Right atrium auricular region (tissue), 2 donors: Measurements from ENCODE around the gene ZNF622. TPM values are rescaled to one million over a fixed set of nuclear protein-coding genes. Genes with fewer than 3 reads are reported as not detected.
"Not testable (repeated sequence)": the region's sequence is repeated elsewhere in the genome, so short reads cannot be mapped to it uniquely, and the experiment has no call there.

ENCODE experiments used
- DNase-seq: peaks from one replicate; pipeline ENCODE4 v3.0.0-alpha.2; 2019; ENCODE audit warnings: low spot score
- H3K27ac ChIP-seq, 2 donors: fragments of 200-600 bp; sonication (generic); 1 replicate in 1 of 2; 2 replicates in 1 of 2; pipeline ENCODE4 v1.5.1; 2016 to 2019
- H3K27me3 ChIP-seq, 2 donors: fragments of 200-600 bp; sonication (generic); one replicate each; pipeline versions ENCODE4 v1.5.1 to v1.6.0; 2017 to 2019
- H3K36me3 ChIP-seq: fragments of 200-600 bp; sonication (generic); one replicate; pipeline ENCODE4 v1.5.1; 2016
- H3K4me1 ChIP-seq, 2 donors: fragments of 200-600 bp; sonication (generic); one replicate each; pipeline versions ENCODE4 v1.5.1 to v1.6.0; 2017 to 2019
- H3K4me3 ChIP-seq, 2 donors: fragments of 200-600 bp; sonication (generic); 1 replicate in 1 of 2; 2 replicates in 1 of 2; pipeline ENCODE4 v1.5.1; 2017 to 2019; ENCODE audit warnings: mild to moderate bottlenecking in 1 of 2, moderate library complexity in 1 of 2
- H3K9me3 ChIP-seq, 2 donors: fragments of 200-600 bp; sonication (generic); one replicate each; pipeline ENCODE4 v1.5.1; 2019
- total RNA-seq, 2 donors: library from RNA; depleted of rRNA; stranded (reverse); fragments of >200 nt; gene quantifications; one replicate each; pipeline ENCODE4 v1.1.0, GENCODE V29; 2016
- TF ChIP-seq, protein P1 (sequence below), 2 donors: fragments of 200-600 bp; sonication (generic); IDR thresholded peaks; one replicate each; pipeline ENCODE4 v1.5.1; 2019; ENCODE audit warnings: antibody characterized with exemption in 2 of 2

The ZNF622 gene
- total RNA-seq, 2 donors from 2014 or later, result 36.7 to 54.9 TPM

DNA sequence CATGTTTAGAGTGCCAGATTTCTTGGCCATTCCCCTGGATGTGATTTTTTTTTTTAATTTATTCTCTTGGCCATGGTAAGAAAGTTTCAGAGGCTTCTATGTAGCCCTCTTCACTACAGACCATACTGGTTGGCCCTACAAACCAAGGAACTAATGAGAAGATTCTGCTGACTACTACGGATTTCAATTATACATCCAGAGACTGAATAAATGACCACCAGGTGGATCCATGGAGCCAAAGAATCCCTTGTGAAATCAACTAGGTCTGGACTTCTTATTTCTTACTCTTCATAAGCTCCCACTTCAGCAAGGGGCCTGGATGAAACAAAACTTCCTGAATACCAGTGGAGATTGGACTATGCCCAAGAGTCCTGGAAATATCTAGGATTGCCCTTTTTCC is 27.6 kb downstream of the ZNF622 start:
- no peak for DNase-seq
- Histone ChIP-seq H3K27me3 (no peaks in the 10 kb centered on the region), H3K4me3 (no peak overlapping the region), H3K4me1 (no peaks in the 10 kb centered on the region), H3K9me3 (no peaks in the 10 kb centered on the region), H3K27ac (no peak overlapping the region), H3K36me3 (no peaks in the 10 kb centered on the region)
- TF ChIP-seq, protein P1, sequence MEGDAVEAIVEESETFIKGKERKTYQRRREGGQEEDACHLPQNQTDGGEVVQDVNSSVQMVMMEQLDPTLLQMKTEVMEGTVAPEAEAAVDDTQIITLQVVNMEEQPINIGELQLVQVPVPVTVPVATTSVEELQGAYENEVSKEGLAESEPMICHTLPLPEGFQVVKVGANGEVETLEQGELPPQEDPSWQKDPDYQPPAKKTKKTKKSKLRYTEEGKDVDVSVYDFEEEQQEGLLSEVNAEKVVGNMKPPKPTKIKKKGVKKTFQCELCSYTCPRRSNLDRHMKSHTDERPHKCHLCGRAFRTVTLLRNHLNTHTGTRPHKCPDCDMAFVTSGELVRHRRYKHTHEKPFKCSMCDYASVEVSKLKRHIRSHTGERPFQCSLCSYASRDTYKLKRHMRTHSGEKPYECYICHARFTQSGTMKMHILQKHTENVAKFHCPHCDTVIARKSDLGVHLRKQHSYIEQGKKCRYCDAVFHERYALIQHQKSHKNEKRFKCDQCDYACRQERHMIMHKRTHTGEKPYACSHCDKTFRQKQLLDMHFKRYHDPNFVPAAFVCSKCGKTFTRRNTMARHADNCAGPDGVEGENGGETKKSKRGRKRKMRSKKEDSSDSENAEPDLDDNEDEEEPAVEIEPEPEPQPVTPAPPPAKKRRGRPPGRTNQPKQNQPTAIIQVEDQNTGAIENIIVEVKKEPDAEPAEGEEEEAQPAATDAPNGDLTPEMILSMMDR (IDR thresholded peaks at IDR 0.05), result peak in 1 of 2 donors; percentile 35

GRCh38 chr5:16436065-16436682 is 29.4 kb downstream of the ZNF622 start:
- H3K4me3 ChIP-seq, H3K27ac ChIP-seq, H3K9me3 ChIP-seq, H3K36me3 ChIP-seq, H3K4me1 ChIP-seq, DNase-seq, H3K27me3 ChIP-seq: not testable (repeated sequence)

- Histone ChIP-seq H3K4me1 (no peaks in the 10 kb centered on the region), H3K27me3 (no peaks in the 10 kb centered on the region), H3K36me3 (no peaks in the 10 kb centered on the region), H3K9me3 (no peaks in the 10 kb centered on the region), H3K4me3 (no peak overlapping the region), H3K27ac (no peak overlapping the region)
- TF ChIP-seq, protein P1 (IDR thresholded peaks at IDR 0.05), result no peak
- DNase-seq, result no peak
Measured at GRCh38 chr5:16431490-16431889, 34.1 kb downstream of the ZNF622 start.

- Histone ChIP-seq H3K9me3 (no peaks in the 10 kb centered on the region), H3K27ac (no peak overlapping the region), H3K4me3 (no peak overlapping the region), H3K27me3 (no peaks in the 10 kb centered on the region), H3K36me3 (no peaks in the 10 kb centered on the region), H3K4me1 (no peaks in the 10 kb centered on the region)
- TF ChIP-seq, protein P1 (IDR thresholded peaks at IDR 0.05), result no peak
- DNase-seq, result no peak
Measured at GRCh38 chr5:16430349-16431089, 35.1 kb downstream of the ZNF622 start.

- H3K27ac ChIP-seq, result no peak overlapping the region
- no peak overlapping the region for H3K4me3 ChIP-seq
- no peaks in the 10 kb centered on the region for H3K36me3 ChIP-seq
- H3K4me1 ChIP-seq, result no peaks in the 10 kb centered on the region
- H3K27me3 ChIP-seq, result no peaks in the 10 kb centered on the region
- TF ChIP-seq, protein P1 (IDR thresholded peaks at IDR 0.05), result no peak
- no peaks in the 10 kb centered on the region for H3K9me3 ChIP-seq
- no peak for DNase-seq
Measured at GRCh38 chr5:16428359-16428758, 37.2 kb downstream of the ZNF622 start.

- Histone ChIP-seq H3K9me3 (no peaks in the 10 kb centered on the region), H3K27ac (no peak overlapping the region), H3K4me1 (no peaks in the 10 kb centered on the region), H3K27me3 (no peaks in the 10 kb centered on the region), H3K4me3 (no peak overlapping the region), H3K36me3 (no peaks in the 10 kb centered on the region)
- DNase-seq, result no peak
- TF ChIP-seq, protein P1 (IDR thresholded peaks at IDR 0.05), result no peak
Measured at GRCh38 chr5:16427587-16427986, 38.0 kb downstream of the ZNF622 start.
